ENCODE results near the gene ZNF793.
A peak's percentile ranks its signal among the peaks of the same experiment; 100 is the strongest.

Gene ZNF793

GRCh38 chr19:37513397-37513796, 6.7 kb downstream of the ZNF793 start:
- TF ChIP-seq CTCF (IDR thresholded peaks at IDR 0.05; ENCODE audit: low read depth, low read length), result no peak
- no peak overlapping the region for H3K4me3 ChIP-seq (ENCODE audit: low read depth, low read length)

GRCh38 chr19:37519890-37520289, 13.2 kb downstream of the ZNF793 start:
- TF ChIP-seq CTCF (IDR thresholded peaks at IDR 0.05; ENCODE audit: low read depth, low read length), result no peak
- H3K4me3 ChIP-seq (ENCODE audit: low read depth, low read length), result no peak overlapping the region

- H3K4me3 ChIP-seq (ENCODE audit: low read depth, low read length), result no peak overlapping the region
- TF ChIP-seq CTCF (IDR thresholded peaks at IDR 0.05; ENCODE audit: low read depth, low read length), result no peak
Measured at GRCh38 chr19:37537391-37537947, 30.7 kb downstream of the ZNF793 start.

- TF ChIP-seq CTCF (IDR thresholded peaks at IDR 0.05; ENCODE audit: low read depth, low read length), result peak; percentile 37; the same call in 1 of the 2 replicates
- H3K4me3 ChIP-seq (ENCODE audit: low read depth, low read length), result peak overlapping the region; percentile 76
Measured at GRCh38 chr19:37551129-37551993, 44.6 kb downstream of the ZNF793 start.

GRCh38 chr19:37563518-37563917, 56.8 kb downstream of the ZNF793 start:
- H3K4me3 ChIP-seq (ENCODE audit: low read depth, low read length), result no peak overlapping the region
- TF ChIP-seq CTCF (IDR thresholded peaks at IDR 0.05; ENCODE audit: low read depth, low read length), result no peak

- TF ChIP-seq CTCF (IDR thresholded peaks at IDR 0.05; ENCODE audit: low read depth, low read length), result no peak
- H3K4me3 ChIP-seq (ENCODE audit: low read depth, low read length), result no peak overlapping the region
Measured at GRCh38 chr19:37564624-37565369, 58.1 kb downstream of the ZNF793 start.

GRCh38 chr19:37565370-37565669, 58.6 kb downstream of the ZNF793 start:
- TF ChIP-seq CTCF (IDR thresholded peaks at IDR 0.05; ENCODE audit: low read depth, low read length), result no peak
- no peak overlapping the region for H3K4me3 ChIP-seq (ENCODE audit: low read depth, low read length)
